ENCODE data around the gene DPYSL5.

DNA sequence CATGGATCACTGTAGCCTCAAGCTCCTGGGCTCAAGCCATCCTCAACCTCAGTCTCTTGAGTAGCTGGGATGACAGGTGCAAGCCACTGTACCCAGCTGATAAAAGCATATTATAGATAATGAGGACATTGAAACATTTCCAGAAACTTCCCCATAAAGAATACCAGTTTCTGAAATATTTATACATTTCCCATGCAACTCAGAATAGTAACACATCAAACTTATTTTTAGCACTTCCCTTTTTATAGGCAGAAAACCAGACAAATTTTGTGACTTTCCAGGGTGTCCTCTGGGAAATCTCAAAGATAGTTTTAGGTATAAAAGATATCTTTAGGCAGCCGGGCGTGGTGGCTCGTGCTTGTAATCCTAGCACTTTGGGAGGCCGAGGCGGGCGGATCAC, 25.1 kb upstream of the DPYSL5 start:
- TF ChIP-seq, protein P1, sequence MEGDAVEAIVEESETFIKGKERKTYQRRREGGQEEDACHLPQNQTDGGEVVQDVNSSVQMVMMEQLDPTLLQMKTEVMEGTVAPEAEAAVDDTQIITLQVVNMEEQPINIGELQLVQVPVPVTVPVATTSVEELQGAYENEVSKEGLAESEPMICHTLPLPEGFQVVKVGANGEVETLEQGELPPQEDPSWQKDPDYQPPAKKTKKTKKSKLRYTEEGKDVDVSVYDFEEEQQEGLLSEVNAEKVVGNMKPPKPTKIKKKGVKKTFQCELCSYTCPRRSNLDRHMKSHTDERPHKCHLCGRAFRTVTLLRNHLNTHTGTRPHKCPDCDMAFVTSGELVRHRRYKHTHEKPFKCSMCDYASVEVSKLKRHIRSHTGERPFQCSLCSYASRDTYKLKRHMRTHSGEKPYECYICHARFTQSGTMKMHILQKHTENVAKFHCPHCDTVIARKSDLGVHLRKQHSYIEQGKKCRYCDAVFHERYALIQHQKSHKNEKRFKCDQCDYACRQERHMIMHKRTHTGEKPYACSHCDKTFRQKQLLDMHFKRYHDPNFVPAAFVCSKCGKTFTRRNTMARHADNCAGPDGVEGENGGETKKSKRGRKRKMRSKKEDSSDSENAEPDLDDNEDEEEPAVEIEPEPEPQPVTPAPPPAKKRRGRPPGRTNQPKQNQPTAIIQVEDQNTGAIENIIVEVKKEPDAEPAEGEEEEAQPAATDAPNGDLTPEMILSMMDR (conservative IDR thresholded peaks at IDR 0.05; ENCODE audit: low read length): no peak
- TF ChIP-seq EZH2phosphoT487 (IDR thresholded peaks at IDR 0.05; ENCODE audit: borderline replicate concordance): no peak
